Measurements from ENCODE around the gene CRYBB3. TPM values are rescaled to one million over a fixed set of nuclear protein-coding genes. Genes with fewer than 3 reads are reported as not detected.
"Not testable (repeated sequence)": the region's sequence is repeated elsewhere in the genome, so short reads cannot be mapped to it uniquely, and the experiment has no call there.

The CRYBB3 gene
- total and polyA plus RNA-seq, 9 of the 15 experiments (the other 6 are each of a cell fraction or from before 2014, with no cell fraction given) = not detected

- peak; percentile 53 for ATAC-seq
- WGBS (ENCODE audit: insufficient coverage, low coverage, missing lambda C conversion rate) = 40% methylated on average over 25 of the region's 63 CpGs
- H3K9ac ChIP-seq (ENCODE audit: insufficient read depth in 1 of 2, low read depth in 2 of 2, low read length in 2 of 2); H3K9me1 ChIP-seq (ENCODE audit: control insufficient read depth, insufficient read depth, low read length); FAIRE-seq; H3K4me2 ChIP-seq (ENCODE audit: insufficient read depth, low read length); intact Hi-C loops (cut with micrococcal nuclease); DNase-seq (ENCODE audit: extremely low read depth in 1 of 4, low spot score in 3 of 4); H3K9me3 ChIP-seq (replicated peaks; ENCODE audit: control insufficient read depth, insufficient read depth, low read depth, low read length); CTCF ChIA-PET (ENCODE audit: low intra/inter-chr PET ratio); BruUV-seq (replicated peaks); H3K36me3 ChIP-seq (ENCODE audit: control insufficient read depth, insufficient read depth, low read length); POLR2A ChIA-PET; H3K79me2 ChIP-seq (ENCODE audit: control insufficient read depth, insufficient read depth, low read length); in situ Hi-C loops (cut with MboI); H3K4me3 ChIP-seq; H4K20me1 ChIP-seq (replicated peaks; ENCODE audit: control insufficient read depth, insufficient read depth, low read length); H2AFZ ChIP-seq (ENCODE audit: low read depth, low read length); H3K4me1 ChIP-seq (replicated peaks in 1 of 2; ENCODE audit: control insufficient read depth in 2 of 2, insufficient read depth in 2 of 2, low read length in 2 of 2); H3K27ac ChIP-seq (ENCODE audit: extremely low read depth, low read depth, low read length): not testable (repeated sequence)
- H3K27me3 ChIP-seq (ENCODE audit: control insufficient read depth in 2 of 2, insufficient read depth in 2 of 2, low read length in 2 of 2) = peaks cover 0 to 14% of the 10 kb centered on the region in 2 experiments; a peak in 3 of 5 replicates
- peak; percentile 69 for TF ChIP-seq ZBTB33 (CRISPR knock-in tag; IDR thresholded peaks at IDR 0.05)
Observed at GRCh38 chr22:25178869-25179631, 20.6 kb upstream of the CRYBB3 start.

All from K562 (cell line).